Measurements from ENCODE around the gene GLRX3.

The GLRX3 gene

DNA sequence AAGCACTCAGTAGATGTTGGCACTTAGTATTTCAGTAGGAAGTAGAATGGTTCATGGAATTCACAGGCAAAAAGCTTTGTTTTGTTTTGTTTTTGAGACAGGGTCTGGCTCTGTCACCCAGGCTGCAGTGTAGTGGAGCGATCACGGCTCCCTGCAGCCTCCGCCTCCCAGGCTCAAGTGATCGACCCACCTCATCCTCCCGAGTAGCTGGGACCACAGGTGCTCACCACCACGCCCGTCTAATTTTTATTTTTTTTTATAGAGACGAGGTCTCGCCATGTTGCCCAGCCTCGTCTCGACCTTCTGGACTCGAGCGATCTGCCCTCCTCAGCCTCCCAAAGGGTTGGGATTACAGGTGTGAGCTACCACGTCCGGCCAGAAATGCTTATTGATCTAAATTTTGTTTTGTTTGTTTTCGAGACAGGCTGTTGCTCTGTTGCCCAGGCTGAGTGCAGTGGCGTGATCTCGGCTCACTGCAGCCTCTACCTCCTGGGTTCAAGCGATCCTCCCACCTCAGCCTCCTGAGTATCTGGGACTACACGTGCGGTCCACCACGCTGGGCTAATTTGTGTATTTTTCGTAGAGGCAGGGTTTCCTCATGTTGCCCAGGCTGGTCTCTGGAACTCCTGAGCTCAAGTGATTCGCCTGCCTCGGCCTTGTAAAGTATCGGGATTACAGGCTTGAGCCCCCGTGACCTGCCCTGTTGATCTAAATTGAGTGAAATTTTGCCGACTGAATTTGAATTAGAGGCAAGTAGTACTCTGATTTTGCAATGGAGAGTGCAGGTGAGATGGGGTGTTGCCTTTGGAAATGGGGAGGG is 1.7 kb downstream of the GLRX3 start:
- DNase-seq: no peak

DNA sequence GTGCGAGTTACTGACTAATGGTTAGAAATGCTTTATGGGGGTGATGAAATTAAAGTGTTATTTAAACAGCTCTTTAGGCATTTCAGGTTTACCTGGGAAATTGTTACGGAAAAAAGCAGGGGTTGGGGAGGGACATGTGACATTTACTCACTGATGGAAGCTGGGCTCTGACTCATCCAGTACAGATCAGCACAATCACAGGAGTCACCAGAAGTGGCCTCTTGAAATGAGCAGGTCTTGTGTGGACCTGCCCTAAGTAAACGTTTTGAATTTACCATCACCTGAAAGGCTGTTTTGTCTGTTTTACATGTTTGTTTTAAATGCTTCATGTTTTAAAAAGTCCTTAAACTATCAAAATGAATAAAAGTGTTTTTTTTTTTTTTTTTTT is 2.3 kb downstream of the GLRX3 start:
- peak; percentile 40 for DNase-seq

DNA sequence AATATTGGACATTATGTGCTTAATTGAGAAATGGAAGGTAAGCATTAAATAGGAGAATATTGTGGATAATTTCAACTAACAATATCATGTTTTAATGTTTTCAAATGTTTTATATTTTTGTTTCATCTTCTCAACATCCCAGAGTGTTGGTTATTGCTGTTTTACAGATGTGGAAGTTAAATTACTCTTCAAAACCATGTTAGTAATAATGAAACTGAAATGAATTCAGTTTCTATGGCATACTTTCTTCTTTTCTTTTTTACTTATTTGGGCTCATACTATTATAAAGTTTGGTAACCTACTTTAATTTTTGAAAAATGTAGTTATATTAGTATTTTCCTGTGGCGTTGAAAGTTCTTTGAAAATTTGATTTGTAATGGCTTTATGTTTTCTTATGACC is 4.2 kb downstream of the GLRX3 start:
- DNase-seq: no peak

DNA sequence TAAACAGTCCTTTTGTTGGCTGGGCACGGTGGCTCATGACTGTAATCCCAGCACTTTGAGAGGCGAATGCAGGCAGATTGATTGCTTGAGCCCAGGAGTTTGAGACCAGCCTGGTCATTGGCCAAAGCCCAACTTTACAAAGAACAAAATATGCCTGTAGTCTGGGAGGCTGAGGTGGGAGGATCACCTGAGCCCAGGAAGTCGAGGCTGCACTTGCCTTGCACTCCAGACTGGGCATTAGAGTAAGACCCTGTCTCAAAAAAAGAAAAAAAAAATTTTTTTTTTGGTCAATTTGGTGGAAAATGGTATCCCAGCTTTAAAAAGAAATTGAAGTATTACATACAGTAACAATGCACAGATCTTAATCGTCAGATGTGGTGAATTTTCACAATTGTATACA is 4.8 kb downstream of the GLRX3 start:
- no peak for DNase-seq

DNA sequence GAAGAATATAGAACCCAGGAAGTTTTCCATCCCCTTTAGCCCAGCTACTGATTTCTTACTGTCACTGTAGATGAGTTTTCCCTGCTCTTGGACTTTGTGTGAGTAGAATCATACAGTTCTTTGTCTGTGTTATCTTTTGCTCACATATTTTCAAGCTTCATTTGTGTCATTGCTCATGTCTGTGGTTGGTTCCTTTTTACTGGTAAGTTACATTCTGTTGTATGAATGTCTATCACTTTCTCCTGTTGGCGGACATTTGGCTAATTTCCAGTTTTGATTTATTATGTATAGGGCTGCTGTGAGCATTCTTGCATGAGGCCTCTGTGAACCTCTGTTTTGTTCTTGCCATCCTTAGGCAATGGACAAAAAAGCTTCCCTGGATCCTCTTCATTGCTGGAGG is 5.3 kb downstream of the GLRX3 start:
- no peak for DNase-seq

DNA sequence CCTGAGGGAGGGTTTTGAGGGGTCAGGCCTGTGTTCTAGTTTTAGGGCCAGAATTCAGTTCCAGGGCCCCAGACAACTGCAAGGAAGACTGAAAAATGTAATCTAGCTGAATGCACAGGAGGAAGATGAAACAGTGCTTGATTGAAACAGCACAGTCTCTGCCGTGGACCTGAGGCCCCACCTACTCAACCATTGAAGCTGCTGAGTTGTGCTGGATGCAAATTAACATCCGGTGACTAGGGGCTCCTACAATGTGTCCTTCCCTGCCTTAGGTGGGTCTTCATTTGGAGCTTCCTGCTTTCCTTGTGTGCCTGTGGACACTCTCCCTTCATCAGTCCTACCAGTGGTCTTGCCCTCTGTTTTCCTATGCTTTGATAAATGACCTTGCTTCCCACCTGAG is 5.7 kb downstream of the GLRX3 start:
- no peak for DNase-seq

DNA sequence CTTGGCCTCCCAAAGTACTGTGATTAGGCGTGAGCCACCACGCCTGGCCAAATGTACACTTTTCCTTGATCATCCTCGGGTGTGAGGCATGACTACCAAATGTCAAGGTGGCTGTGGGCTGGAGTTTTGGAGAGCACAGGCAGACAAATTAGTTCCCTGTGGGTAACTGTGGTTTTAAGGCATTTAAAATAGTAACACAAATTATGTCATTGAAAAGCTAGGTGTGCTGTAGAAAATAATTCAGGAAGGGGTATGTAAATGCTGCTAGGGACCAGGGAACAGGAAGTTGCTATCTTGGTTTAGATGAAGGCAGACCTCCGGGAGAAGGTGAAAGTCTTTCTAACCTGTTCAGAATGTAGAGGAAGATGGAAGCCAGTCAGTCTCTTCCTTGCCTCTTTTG is 9.9 kb downstream of the GLRX3 start:
- DNase-seq: no peak

DNA sequence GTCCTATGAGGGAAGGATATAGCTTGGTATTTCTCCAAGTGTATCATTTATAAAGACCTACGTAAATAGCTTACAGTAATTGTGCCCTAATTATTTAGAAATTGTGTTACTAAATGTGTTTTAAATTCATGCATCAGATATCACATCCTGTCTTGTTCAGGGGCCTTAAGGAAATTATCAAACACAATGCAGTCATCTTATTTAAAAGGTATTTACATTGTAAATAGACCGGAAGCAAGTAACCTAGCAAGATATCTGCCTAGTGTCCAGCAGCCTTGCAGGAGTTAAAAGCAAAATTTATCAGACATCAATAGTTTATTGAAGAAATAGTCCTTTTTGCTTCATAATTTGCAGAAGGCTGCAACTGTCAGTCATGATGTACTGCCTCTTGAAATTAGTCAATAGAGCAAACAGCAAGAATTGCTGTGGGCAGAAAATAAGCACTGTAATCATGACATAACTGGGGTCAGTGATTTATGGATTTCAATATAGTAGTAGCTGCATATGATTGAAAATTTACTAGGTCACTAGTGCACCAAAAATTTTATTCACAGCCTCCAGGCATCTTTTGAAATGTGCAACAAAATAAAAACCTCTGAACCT is 23.1 kb downstream of the GLRX3 start:
- no peak for DNase-seq

DNA sequence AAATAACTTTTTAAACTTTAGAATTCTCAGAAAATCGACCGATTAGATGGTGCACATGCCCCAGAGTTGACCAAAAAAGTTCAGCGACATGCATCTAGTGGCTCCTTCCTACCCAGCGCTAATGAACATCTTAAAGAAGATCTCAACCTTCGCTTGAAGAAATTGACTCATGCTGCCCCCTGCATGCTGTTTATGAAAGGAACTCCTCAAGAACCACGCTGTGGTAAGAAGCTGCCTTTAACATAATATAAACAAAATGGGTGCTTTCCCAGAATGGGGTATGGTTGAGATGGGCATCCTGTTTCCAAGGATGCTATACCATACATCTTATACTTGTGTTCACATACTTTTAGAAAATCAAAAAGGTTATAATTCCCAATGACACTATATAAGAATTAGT is 24.6 kb downstream of the GLRX3 start:
- no peak for DNase-seq

DNA sequence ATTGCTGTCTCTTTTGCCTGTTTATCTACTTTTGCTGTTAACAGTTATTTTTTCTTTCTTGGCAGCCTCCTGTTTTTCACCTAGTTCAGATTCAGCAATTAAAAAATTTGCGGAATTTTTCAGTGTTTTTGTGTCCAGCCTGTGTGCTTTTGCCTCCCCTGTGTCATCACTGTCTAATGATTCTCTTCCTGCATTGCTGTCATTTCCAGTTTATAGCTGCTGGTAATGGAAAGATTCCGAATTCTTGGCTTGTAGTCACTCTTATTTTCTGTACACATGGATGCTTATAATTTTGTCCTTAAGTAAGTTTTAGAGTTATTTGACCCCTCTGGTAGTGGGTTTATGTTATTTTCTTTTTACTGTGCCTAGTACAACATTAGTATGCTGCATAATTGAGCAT is 25.1 kb downstream of the GLRX3 start:
- DNase-seq: no peak

DNA sequence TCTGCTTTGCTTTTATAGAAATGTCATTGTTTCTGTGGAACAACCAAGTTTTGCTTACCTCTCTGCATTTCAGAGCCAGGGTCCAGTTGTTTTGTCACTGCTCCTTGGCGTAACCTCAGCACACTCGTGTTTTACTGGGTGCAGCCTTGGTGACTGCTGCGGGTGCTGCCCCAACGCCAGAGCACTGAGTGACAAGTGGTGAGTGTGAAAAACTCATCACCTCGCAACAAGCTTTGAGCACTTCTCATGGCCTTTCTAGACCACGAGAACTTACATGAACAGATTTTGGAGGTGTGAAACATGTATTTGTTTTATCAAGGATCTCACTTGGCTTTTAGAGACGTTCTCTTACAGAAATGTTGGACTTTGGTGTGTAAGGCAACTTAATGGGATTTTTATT is 31.0 kb downstream of the GLRX3 start:
- no peak for DNase-seq

DNA sequence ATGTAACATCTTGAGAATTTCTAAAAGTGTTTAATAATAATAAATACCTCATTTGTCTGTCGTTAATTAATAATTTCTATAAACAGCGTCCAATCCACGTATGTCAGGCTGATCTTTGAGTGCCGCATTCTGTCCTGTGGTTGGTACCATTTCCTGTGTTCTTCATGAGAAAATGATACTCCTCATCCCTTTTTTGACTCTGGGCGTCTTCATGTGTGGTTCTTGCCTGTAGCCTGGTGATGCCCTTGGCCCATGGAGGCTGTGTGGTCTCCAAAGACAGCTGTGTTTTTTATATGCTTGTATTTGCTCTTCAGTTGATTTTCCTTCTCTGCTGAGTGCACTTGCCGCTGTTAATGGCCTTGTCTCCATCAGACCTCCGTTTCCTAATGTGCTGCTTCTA is 31.5 kb downstream of the GLRX3 start:
- DNase-seq: no peak

DNA sequence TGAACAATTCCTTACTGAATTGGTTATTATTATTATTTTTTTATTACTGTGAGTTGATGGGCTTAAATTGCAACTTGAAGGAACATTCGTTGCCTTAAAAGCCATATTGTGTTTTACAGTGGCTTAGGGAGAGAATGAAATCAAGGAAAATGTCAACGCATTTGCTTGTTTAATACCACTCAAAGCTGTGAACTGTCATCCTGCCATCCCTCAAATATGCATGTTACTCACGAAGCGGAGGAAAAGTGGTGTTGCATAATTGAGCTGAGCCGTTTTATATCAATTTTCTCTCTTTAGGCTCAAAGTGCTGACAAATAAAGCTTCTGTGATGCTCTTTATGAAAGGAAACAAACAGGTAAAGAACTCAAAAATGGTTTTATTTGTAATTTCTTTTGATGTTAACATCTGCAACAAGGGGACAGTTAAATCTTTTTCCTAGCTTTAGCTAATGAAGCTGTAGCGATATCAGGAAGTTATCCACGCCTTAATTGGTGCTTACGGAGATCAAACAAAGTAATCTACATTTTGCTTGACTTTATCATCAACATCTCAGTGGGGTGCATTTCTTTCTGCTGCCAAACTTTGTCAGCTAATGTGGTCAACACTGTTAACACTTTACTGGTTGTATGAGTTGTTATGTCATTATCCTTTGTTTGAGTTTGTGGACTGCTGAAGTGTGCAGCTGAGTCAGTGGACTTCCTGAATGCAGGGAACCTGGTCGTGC is 33.1 kb downstream of the GLRX3 start:
- DNase-seq: no peak

DNA sequence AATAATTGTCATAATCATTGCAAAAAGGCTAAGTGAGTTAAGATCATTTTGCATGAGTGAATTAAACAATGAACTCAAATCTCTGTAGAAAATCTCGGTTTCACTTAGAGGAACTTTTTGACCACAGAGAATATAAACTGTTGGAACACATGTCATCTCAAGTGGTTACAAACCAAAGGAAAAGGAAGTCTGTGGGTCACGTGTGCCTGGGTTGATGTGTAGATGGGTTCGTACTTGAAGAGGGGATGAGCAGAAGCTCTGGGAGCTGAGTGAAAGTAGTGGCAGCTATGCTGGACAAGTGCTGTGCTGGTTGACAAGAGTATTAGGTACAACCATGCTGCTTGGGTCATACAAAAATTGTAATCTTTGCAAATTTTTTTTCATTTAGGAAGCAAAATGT is 35.0 kb downstream of the GLRX3 start:
- DNase-seq: peak; percentile 22

DNA sequence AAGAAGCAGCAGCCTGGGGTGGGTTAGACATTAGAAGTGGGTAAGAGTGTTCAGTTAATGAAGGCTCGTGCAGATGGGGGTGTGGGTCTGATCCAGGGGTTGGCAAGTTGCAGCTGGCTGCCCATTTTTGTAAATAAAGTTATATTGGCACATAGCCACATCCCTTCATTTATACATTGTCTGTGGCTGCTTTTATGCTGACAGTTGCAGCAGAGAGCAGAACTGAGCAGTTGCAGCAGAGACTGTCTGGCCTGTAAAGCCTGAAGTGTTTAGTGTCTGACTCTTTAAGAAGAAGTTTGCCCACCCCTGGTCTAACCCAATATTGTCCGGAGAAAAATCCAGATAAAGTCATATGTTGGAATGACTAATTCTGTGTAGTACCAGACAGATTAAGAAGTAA is 38.1 kb downstream of the GLRX3 start:
- no peak for DNase-seq

DNA sequence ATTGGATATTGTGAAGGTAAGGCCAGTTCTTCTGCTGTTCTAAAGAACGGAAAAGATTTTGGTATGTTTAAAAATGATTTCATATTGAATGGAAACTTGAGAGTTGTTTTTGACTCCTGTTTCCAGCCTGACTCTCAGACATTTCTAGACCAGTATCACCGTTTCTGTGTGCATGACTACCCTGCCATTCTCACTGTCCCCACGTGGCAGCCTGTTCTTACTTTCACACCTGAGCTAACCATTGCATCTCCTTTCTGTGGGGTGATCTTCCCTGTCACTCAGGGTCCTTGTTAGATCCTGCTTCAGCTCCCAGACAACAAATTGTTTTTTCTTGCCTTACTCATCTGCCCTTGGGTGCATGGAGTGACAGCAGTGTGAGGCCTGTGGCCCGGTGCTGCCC is 38.9 kb downstream of the GLRX3 start:
- peak; percentile 45 for DNase-seq

DNA sequence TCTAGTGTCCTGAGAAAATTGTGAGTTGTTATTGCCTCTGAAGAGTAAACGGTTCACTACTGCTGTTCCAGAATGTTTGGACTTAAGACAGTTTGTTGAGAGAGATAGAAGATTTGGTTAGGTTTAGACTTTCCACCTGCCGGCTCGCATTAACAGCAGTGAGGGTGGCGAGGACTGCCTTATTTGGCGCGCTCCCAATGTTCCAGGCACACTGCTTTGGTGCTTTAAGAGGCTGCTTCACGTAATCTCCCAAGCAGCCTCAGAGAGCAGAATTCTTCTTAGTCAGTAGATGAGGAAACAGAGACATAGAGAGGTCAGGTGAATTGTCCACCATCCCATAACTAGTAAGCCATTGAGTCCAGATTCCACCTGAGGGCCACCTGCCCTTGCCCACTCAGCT is 41.1 kb downstream of the GLRX3 start:
- no peak for DNase-seq

DNA sequence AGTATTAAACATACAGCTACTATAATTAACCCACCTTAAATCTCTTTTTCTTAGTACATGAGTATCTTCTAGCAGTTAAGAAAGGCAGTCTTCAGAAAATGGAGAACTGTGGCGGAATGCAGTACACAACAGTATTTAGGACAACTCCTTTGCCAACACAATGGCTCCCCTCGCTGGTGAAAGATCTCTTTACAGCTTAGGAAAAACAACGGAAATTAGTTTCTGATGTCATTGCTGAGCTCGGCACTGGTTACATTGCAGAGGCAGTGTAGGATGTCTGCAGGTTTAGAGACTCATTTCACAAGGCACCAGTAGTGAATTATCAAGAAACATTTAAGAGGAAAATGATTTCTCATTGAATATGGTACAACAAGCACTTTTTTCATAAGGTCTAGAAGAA is 43.4 kb downstream of the GLRX3 start:
- DNase-seq: peak; percentile 57

DNA sequence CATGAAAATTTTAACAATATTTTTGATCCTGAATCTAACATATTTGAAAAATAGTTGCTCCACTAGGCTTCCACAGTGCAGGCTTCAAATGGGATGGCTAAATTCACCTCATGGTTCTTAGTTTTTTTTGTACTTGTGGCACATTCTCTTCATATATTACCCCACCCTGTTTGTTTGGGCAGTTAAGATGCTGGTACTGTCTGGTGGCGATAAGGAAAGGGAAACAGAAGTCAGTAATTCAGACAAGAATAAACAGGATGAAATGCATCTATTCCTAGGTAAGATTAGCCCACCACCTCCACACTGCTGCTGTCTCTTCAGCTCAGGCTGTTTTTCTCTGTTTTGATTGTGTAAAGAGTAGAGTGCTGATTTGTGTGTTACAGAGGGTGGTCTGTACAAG is 44.2 kb downstream of the GLRX3 start:
- no peak for DNase-seq

DNA sequence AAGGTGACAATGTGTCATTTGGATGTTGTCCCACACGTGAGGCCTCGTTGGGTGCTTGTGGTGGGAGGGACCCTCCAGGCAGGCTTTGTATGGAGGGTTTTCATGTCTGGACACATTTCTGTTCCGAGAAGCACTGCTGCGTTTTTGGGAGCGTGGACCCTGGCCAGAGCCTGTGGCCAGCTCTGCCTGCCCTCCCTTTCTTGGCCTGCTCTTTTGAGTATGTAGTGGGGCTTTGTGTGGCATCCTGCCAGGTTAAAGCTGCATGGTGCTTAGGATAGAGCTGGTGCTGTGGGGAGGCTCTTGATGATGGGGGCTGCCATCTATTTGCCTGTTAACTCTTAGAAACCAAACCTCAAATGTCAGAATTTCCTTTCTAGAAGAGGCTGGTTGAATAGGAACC is 45.7 kb downstream of the GLRX3 start:
- DNase-seq: no peak

DNA sequence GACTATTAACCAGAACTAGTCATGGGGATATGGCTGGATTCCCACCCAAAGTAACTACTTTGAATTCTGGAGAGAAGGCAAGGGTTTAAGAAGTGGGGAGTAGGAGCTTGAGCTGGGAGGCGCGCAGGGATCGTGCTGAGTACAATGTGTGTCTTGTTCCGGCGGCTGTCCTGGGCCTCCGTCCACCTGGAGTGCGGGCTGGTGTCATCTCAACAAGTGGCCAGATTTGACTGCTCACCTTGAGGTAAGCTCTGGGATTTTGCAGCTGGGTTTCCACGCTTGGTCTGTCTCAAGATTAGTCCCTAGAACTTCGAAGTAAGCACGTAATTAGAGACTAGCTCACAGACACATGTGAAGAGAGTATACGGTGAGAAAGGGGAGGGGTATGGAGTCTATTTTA is 49.4 kb downstream of the GLRX3 start:
- no peak for DNase-seq

DNA sequence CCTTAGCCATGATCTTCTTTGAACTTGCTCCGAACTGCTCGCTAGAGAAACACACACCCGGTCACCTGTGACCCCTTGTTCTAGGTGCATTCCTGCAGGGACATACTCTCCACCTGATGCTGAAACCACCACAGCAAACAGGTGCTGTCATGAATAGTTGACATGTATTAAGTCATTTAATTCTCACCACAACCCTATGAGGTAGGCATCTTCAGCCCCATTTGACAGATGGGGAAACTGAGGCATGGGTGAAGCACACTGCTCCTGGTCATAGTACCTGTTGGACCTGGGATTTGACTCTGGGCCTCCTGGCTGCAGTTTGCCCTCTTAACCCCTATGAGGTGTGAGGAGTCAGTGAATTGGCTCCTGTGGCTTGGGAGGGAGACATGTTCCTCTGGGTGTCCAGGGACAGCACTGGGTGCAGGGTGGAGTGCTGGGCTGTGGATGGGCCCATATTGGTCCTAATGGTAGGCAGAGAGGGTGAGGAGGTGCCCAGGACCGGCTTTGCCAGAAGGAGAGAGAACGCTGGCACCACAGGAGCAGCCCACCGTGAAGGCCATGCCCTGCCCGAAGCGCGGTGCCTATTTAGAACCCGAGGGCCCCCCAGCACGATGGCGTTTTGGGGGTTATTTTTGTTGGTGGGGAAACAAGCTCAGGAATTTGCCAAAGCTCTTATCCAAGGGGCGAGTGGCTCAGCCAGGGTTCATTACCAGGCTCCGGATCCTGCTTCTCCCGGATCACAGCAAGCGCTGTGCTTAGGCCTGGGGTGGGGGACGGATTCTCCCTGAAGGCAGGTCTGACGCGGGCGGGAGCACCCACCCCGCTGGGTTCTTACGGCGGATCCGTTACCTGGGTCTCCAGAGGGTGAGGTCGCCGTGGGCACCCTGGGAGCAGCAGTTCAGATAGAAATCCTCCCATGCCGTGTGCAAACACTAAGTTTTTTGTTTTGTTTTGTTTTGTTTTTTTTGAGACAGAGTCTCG is 52.3 kb downstream of the GLRX3 start:
- DNase-seq: no peak

DNA sequence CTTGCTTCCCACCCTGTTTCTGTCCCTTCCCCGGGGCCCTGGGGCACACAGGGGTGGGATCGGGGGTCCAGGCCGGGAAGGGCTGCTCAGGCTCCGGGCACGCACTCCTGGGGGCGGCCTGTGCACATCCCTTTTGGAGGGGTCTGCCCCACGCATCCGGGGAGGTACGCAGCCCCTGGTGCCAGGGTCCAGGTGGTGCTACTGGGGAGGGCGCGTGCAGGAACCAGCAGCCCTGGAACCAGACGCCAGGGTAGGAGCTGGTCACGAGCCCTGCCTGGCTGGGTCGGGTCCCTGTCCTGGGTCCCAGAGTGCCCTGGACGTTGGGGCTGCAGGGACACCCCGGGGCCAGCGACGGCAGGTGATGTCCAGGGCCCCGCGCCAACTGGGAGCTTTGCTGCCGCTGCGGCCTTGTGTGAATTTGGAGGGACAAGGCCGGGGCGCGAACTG is 53.4 kb downstream of the GLRX3 start:
- DNase-seq: no peak
